ENCODE data around the gene CLIC3. TPM values are rescaled to one million over a fixed set of nuclear protein-coding genes. Genes with fewer than 3 reads are reported as not detected.

The CLIC3 gene
- polyA plus RNA-seq, 2 donors: 351 to 474 TPM

DNA sequence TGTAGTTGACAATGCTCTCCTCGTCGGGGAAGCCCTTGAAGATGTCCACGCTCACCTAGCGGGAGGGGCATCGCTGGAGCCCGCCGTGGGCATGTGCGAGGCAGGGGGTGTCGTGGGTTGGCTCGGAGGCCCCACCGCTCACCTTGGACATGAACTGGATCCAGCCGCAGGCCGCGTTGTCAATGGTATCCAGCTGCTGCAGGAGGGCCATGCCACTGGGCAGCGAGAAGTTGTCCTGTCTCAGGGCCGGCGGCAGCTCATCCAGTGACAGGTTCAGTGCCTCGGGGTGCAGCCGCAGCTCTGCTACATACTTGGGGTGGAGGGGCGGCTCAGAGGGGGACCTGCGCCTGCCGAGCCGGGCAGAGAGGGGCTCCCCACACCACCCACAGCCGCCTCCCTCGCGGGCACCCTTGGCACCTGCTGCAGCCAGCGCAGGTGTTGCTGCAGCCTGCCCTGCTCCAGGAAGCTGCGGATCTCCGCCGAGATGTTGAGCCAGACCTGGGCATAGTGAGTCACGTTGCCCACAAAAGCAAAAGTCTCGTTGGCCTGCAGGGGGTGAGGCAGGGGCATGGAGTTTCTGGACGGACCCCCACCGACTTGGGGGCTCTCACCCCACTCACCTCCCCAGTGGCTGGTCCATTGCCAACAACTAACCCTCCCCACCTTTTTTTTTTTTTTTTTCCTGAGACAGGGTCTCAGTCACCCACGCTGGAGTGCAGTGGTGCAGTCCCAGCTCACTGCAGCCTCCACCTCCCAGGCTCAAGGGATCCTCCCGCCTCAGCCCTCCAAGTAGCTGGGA, 22.6 kb upstream of the CLIC3 start:
- H3K4me1 ChIP-seq (ENCODE audit: control insufficient read depth in 2 of 2, insufficient read depth in 2 of 2, low read length in 1 of 2): no peaks in the 10 kb centered on the region
- no peak overlapping the region for H3K4me3 ChIP-seq (ENCODE audit: low read depth in 1 of 2, low read length in 2 of 2)
- H3K9me3 ChIP-seq (ENCODE audit: control insufficient read depth in 2 of 2, insufficient read depth in 1 of 2, low read depth in 1 of 2, low read length in 1 of 2): peaks cover 0 to 3% of the 10 kb centered on the region in 2 donors
- WGBS, 2 donors: 77 to 82% methylated on average over 36 of the region's 36 CpGs
- no peak overlapping the region for H3K27ac ChIP-seq (ENCODE audit: low read depth in 2 of 2, low read length in 1 of 2)
- no peaks in the 10 kb centered on the region for H3K27me3 ChIP-seq (ENCODE audit: control insufficient read depth in 1 of 2, insufficient read depth in 2 of 2, low read length in 2 of 2)
- H3K36me3 ChIP-seq (ENCODE audit: control insufficient read depth in 2 of 2, insufficient read depth in 2 of 2, low read length in 1 of 2): peaks cover 0 to 25% of the 10 kb centered on the region in 2 donors

DNA sequence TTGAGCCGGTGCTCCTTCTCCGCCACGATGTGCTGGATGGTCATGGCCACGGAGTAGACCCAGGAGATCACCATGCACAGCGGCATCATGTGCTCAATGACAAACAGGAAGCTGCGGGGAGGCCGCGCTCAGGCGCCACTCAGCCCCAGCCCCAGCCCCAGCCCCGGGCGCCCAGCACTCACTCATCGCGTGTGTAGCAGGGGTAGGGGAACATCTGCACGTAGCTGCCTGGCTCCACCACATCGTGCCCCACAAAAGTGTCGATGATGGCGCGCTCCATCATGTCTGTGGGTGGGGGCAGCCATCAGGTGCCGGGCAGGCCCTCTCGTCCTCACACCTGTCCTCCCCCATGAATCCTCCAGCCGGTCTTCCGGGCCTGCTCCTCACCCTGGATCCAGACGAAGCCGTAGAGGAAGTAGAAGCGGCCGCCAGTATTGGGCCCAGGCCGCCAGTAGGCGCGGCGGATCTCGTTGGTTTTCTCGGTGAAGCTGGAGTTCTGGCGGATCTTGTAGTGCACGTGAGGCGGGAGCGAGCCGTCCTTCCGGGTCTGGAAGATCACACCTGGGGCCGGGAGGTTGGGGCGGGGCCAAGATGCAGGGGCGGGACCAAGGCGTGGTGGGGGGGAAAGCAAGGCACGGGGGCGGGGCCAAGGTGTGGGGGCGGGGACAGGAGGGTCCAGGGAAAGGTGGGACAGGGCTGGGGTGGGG, 21.6 kb upstream of the CLIC3 start:
- Histone ChIP-seq H3K36me3 (ENCODE audit: control insufficient read depth in 2 of 2, insufficient read depth in 2 of 2, low read length in 1 of 2) (peaks cover 0 to 23% of the 10 kb centered on the region in 2 donors), H3K27ac (ENCODE audit: low read depth in 2 of 2, low read length in 1 of 2) (no peak overlapping the region), H3K4me3 (ENCODE audit: low read depth in 1 of 2, low read length in 2 of 2) (no peak overlapping the region), H3K4me1 (ENCODE audit: control insufficient read depth in 2 of 2, insufficient read depth in 2 of 2, low read length in 1 of 2) (no peaks in the 10 kb centered on the region), H3K9me3 (ENCODE audit: control insufficient read depth in 2 of 2, insufficient read depth in 1 of 2, low read depth in 1 of 2, low read length in 1 of 2) (peaks cover 0 to 3% of the 10 kb centered on the region in 2 donors), H3K27me3 (ENCODE audit: control insufficient read depth in 1 of 2, insufficient read depth in 2 of 2, low read length in 2 of 2) (no peaks in the 10 kb centered on the region)
- 91 to 93% methylated on average over 45 of the region's 45 CpGs for WGBS, 2 donors

DNA sequence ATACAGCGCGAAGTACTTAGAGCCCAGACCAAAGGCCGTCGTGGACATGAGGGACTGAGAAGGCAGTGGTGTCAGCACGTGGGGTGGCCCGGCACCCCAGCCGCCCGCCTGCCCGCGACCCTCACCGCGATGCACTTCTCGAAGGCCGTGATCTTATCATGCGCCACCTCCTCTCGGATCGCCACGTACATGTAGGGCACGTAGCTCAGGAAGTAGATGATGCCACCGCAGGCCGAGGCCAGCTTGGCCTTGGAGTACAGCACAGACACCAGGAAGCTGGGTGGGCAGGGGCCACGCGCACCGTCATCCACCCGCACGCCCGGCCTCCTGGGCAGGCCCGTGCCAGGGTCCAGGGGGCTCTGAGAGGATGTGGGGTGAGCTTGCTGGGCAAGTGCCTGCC, 20.7 kb upstream of the CLIC3 start:
- 97 to 98% methylated on average over 28 of the region's 28 CpGs for WGBS, 2 donors
- H3K36me3 ChIP-seq (ENCODE audit: control insufficient read depth in 2 of 2, insufficient read depth in 2 of 2, low read length in 1 of 2): peaks cover 0 to 27% of the 10 kb centered on the region in 2 donors
- peaks cover 0 to 3% of the 10 kb centered on the region in 2 donors for H3K9me3 ChIP-seq (ENCODE audit: control insufficient read depth in 2 of 2, insufficient read depth in 1 of 2, low read depth in 1 of 2, low read length in 1 of 2)
- no peak overlapping the region for H3K4me3 ChIP-seq (ENCODE audit: low read depth in 1 of 2, low read length in 2 of 2)
- H3K27ac ChIP-seq (ENCODE audit: low read depth in 2 of 2, low read length in 1 of 2): no peak overlapping the region
- H3K4me1 ChIP-seq (ENCODE audit: control insufficient read depth in 2 of 2, insufficient read depth in 2 of 2, low read length in 1 of 2): no peaks in the 10 kb centered on the region
- no peaks in the 10 kb centered on the region for H3K27me3 ChIP-seq (ENCODE audit: control insufficient read depth in 1 of 2, insufficient read depth in 2 of 2, low read length in 2 of 2)

DNA sequence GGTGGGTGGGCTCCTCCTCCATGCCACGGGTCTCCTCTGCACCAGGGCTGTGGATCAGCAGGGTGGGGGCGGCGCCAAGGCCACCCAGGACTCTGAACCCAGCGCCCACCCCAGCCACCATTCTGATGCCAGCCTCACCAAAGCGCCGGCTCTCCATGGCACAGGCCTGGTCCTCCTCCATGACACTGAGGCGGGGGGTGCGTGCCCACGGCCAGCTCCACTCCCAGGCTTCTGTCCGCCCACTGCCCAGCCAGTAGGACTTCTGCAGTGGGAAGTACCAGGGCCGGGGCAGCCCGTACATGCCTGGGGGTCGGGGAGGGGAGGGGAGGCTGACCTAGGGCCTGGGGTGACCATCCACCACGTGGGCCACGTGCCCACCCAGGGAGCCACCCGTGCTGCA, 20.1 kb upstream of the CLIC3 start:
- Histone ChIP-seq H3K4me3 (ENCODE audit: low read depth in 1 of 2, low read length in 2 of 2) (no peak overlapping the region), H3K9me3 (ENCODE audit: control insufficient read depth in 2 of 2, insufficient read depth in 1 of 2, low read depth in 1 of 2, low read length in 1 of 2) (no peaks in the 10 kb centered on the region), H3K27me3 (ENCODE audit: control insufficient read depth in 1 of 2, insufficient read depth in 2 of 2, low read length in 2 of 2) (no peaks in the 10 kb centered on the region), H3K27ac (ENCODE audit: low read depth in 2 of 2, low read length in 1 of 2) (no peak overlapping the region), H3K36me3 (ENCODE audit: control insufficient read depth in 2 of 2, insufficient read depth in 2 of 2, low read length in 1 of 2) (peaks cover 0 to 30% of the 10 kb centered on the region in 2 donors), H3K4me1 (ENCODE audit: control insufficient read depth in 2 of 2, insufficient read depth in 2 of 2, low read length in 1 of 2) (no peaks in the 10 kb centered on the region)
- WGBS, 2 donors: 92 to 98% methylated on average over 16 of the region's 16 CpGs

DNA sequence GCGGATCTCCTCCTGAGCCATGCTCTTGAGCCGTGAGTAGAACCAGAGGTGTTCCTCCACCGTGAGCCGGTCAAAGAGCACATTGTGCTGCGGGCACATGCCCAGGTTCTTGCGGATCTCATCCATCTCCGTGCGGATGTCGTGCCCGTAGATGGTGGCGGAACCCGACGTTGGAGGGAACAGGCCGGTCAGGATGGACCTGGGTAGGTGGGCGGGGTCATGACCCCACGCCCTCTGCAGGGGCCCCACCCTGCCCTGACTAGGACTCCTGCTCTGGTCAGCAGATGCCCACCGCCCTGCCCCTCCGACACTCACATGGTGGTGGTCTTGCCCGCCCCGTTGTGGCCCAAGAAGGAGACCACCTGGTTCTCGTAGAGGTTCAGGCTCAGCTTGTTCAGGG, 19.6 kb upstream of the CLIC3 start:
- Histone ChIP-seq H3K27ac (ENCODE audit: low read depth in 2 of 2, low read length in 1 of 2) (no peak overlapping the region), H3K36me3 (ENCODE audit: control insufficient read depth in 2 of 2, insufficient read depth in 2 of 2, low read length in 1 of 2) (peaks cover 0 to 31% of the 10 kb centered on the region in 2 donors), H3K4me3 (ENCODE audit: low read depth in 1 of 2, low read length in 2 of 2) (no peak overlapping the region), H3K4me1 (ENCODE audit: control insufficient read depth in 2 of 2, insufficient read depth in 2 of 2, low read length in 1 of 2) (no peaks in the 10 kb centered on the region), H3K27me3 (ENCODE audit: control insufficient read depth in 1 of 2, insufficient read depth in 2 of 2, low read length in 2 of 2) (no peaks in the 10 kb centered on the region), H3K9me3 (ENCODE audit: control insufficient read depth in 2 of 2, insufficient read depth in 1 of 2, low read depth in 1 of 2, low read length in 1 of 2) (no peaks in the 10 kb centered on the region)
- 96% methylated on average over 21 of the region's 21 CpGs for WGBS, 2 donors

DNA sequence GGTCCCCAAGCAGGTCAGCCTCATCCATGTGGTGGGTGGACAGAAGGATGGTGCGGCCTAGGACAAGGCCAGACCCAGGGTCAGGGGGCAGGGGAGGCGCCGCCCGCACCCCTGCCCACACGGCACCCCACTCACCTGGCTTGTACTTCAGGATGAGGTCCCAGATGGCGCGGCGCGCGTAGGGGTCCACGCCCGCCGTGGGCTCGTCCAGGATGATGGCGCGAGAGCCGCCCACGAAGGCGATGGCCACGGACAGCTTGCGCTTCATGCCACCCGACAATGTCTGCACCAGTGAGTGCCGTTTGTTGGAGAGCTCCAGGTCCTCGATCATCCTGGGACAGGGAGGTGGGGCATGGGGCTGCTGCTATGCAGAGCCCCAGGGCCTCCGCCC, 19.2 kb upstream of the CLIC3 start:
- no peak overlapping the region for H3K4me3 ChIP-seq (ENCODE audit: low read depth in 1 of 2, low read length in 2 of 2)
- H3K36me3 ChIP-seq (ENCODE audit: control insufficient read depth in 2 of 2, insufficient read depth in 2 of 2, low read length in 1 of 2): peaks cover 0 to 32% of the 10 kb centered on the region in 2 donors
- H3K4me1 ChIP-seq (ENCODE audit: control insufficient read depth in 2 of 2, insufficient read depth in 2 of 2, low read length in 1 of 2): no peaks in the 10 kb centered on the region
- no peak overlapping the region for H3K27ac ChIP-seq (ENCODE audit: low read depth in 2 of 2, low read length in 1 of 2)
- H3K9me3 ChIP-seq (ENCODE audit: control insufficient read depth in 2 of 2, insufficient read depth in 1 of 2, low read depth in 1 of 2, low read length in 1 of 2): no peaks in the 10 kb centered on the region
- H3K27me3 ChIP-seq (ENCODE audit: control insufficient read depth in 1 of 2, insufficient read depth in 2 of 2, low read length in 2 of 2): no peaks in the 10 kb centered on the region
- WGBS, 2 donors: 97 to 98% methylated on average over 25 of the region's 25 CpGs

DNA sequence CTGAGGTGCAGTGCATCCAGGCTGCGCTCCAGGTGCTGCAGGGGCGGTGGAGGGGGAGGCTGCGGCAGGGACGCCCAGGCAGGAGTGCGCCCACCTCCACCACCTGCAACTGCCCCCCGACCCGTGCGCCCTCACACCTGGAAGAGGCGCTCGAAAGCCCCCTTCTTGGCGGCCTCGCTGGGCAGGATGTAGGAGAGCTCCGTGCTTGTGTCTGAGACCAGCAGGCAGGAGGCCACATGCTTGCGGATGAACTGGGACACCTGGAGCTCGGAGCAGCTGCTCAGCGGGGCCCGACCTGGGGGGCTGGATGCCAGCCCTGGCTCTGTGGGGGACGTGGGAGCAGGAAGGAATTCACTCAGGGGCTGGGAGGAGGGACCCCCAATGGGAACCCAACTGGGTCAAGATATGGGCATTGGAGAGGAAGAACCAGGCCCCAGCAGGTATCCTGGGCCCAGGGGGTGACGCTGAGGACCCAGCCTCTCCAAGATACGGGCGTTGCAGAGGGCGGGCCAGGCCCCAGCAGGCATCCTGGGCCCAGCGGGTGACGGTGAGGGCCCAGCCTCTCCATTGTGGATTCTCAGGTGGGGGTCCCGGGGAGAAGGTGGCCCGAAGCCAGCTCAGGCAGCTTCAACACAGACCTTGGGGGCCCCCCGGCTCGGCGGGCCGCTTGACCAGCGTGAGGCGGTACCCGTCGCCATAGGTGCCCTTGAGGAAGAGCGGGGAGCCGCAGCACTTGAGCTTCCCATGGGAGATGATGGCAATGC, 18.6 kb upstream of the CLIC3 start:
- Histone ChIP-seq H3K4me3 (ENCODE audit: low read depth in 1 of 2, low read length in 2 of 2) (no peak overlapping the region), H3K36me3 (ENCODE audit: control insufficient read depth in 2 of 2, insufficient read depth in 2 of 2, low read length in 1 of 2) (peaks cover 0 to 35% of the 10 kb centered on the region in 2 donors), H3K27me3 (ENCODE audit: control insufficient read depth in 1 of 2, insufficient read depth in 2 of 2, low read length in 2 of 2) (no peaks in the 10 kb centered on the region), H3K9me3 (ENCODE audit: control insufficient read depth in 2 of 2, insufficient read depth in 1 of 2, low read depth in 1 of 2, low read length in 1 of 2) (no peaks in the 10 kb centered on the region), H3K27ac (ENCODE audit: low read depth in 2 of 2, low read length in 1 of 2) (no peak overlapping the region), H3K4me1 (ENCODE audit: control insufficient read depth in 2 of 2, insufficient read depth in 2 of 2, low read length in 1 of 2) (no peaks in the 10 kb centered on the region)
- WGBS, 2 donors: 95 to 97% methylated on average over 36 of the region's 36 CpGs

DNA sequence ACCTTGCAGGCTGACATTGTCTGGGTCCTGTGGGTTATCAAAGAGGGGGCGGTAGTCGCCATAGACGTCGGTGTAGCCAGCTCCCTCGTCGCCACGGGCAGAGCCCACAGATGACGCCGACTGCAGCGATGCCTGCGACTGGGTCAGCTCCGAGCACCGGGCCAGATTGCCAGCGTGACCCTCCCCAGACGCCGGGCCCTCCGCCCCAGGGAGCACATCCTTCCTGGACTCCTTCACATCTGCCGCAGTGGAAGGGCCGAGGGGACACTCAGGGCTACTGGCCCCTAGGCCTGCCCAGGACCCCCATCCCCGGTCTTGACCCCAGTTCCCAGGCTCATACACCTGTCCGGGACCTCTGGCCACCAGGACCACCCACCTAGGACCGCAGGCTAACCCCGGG, 17.8 kb upstream of the CLIC3 start:
- H3K4me3 ChIP-seq (ENCODE audit: low read depth in 1 of 2, low read length in 2 of 2): no peak overlapping the region
- 89 to 94% methylated on average over 21 to 23 of the region's 23 CpGs for WGBS, 2 donors
- H3K4me1 ChIP-seq (ENCODE audit: control insufficient read depth in 2 of 2, insufficient read depth in 2 of 2, low read length in 1 of 2): no peaks in the 10 kb centered on the region
- H3K27ac ChIP-seq (ENCODE audit: low read depth in 2 of 2, low read length in 1 of 2): no peak overlapping the region
- H3K9me3 ChIP-seq (ENCODE audit: control insufficient read depth in 2 of 2, insufficient read depth in 1 of 2, low read depth in 1 of 2, low read length in 1 of 2): no peaks in the 10 kb centered on the region
- no peaks in the 10 kb centered on the region for H3K27me3 ChIP-seq (ENCODE audit: control insufficient read depth in 1 of 2, insufficient read depth in 2 of 2, low read length in 2 of 2)
- H3K36me3 ChIP-seq (ENCODE audit: control insufficient read depth in 2 of 2, insufficient read depth in 2 of 2, low read length in 1 of 2): peaks cover 0 to 38% of the 10 kb centered on the region in 2 donors

DNA sequence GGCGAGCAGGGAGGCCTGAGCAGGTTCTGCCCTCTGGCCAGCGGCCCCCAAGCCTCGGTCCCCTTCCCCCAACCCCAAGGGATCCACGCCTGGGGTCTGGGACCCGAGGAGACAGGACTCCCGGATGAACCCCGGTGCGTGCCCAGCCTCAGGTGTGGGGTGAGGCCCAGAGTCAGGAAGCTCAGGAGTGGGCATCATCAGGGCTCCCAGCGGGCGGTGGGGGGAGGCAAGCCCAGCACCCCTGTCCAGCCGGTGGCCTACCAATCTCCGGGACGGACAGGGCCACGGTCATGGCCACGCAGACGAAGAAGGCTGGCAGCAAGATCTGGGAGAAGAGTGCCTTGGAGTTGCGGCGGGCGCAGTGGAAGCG, 17.2 kb upstream of the CLIC3 start:
- WGBS, 2 donors: 91 to 95% methylated on average over 16 to 20 of the region's 20 CpGs
- H3K9me3 ChIP-seq (ENCODE audit: control insufficient read depth in 2 of 2, insufficient read depth in 1 of 2, low read depth in 1 of 2, low read length in 1 of 2): no peaks in the 10 kb centered on the region
- H3K4me1 ChIP-seq (ENCODE audit: control insufficient read depth in 2 of 2, insufficient read depth in 2 of 2, low read length in 1 of 2): no peaks in the 10 kb centered on the region
- no peaks in the 10 kb centered on the region for H3K27me3 ChIP-seq (ENCODE audit: control insufficient read depth in 1 of 2, insufficient read depth in 2 of 2, low read length in 2 of 2)
- H3K27ac ChIP-seq (ENCODE audit: low read depth in 2 of 2, low read length in 1 of 2): no peak overlapping the region
- H3K4me3 ChIP-seq (ENCODE audit: low read depth in 1 of 2, low read length in 2 of 2): no peak overlapping the region
- H3K36me3 ChIP-seq (ENCODE audit: control insufficient read depth in 2 of 2, insufficient read depth in 2 of 2, low read length in 1 of 2): peaks cover 0 to 34% of the 10 kb centered on the region in 2 donors

All from esophagus (tissue), 2 donors.